ENCODE measurements around the gene BAIAP2.

The BAIAP2 gene

GRCh38 chr17:81085420-81085911, 50.5 kb downstream of the BAIAP2 start:
- DNase-seq (ENCODE audit: low read depth in 2 of 2), result no peak

- DNase-seq (ENCODE audit: low read depth in 2 of 2), result no peak
Observed at GRCh38 chr17:81086789-81087551, 52.0 kb downstream of the BAIAP2 start.

- peak in 1 of 2 donors; percentile 16 for DNase-seq (ENCODE audit: low read depth in 2 of 2)
Observed at GRCh38 chr17:81090361-81091136, 55.6 kb downstream of the BAIAP2 start.

- no peak for DNase-seq (ENCODE audit: low read depth in 2 of 2)
Observed at GRCh38 chr17:81091154-81091553, 56.2 kb downstream of the BAIAP2 start.

GRCh38 chr17:81091774-81092517, 57.0 kb downstream of the BAIAP2 start:
- DNase-seq (ENCODE audit: low read depth in 2 of 2), result no peak

- DNase-seq (ENCODE audit: low read depth in 2 of 2), result no peak
Observed at GRCh38 chr17:81092518-81093095, 57.7 kb downstream of the BAIAP2 start.

- DNase-seq (ENCODE audit: low read depth in 2 of 2), result no peak
Observed at GRCh38 chr17:81093619-81094508, 58.9 kb downstream of the BAIAP2 start.

- DNase-seq (ENCODE audit: low read depth in 2 of 2), result peak; percentile 91 to 92
Observed at GRCh38 chr17:81094509-81095382, 59.8 kb downstream of the BAIAP2 start.

GRCh38 chr17:81095383-81095762, 60.4 kb downstream of the BAIAP2 start:
- peak in 1 of 2 donors; percentile 27 for DNase-seq (ENCODE audit: low read depth in 2 of 2)

- no peak for DNase-seq (ENCODE audit: low read depth in 2 of 2)
Observed at GRCh38 chr17:81096741-81097133, 61.8 kb downstream of the BAIAP2 start.

- peak; percentile 59 to 80 for DNase-seq (ENCODE audit: low read depth in 2 of 2)
Observed at GRCh38 chr17:81097134-81097942, 62.4 kb downstream of the BAIAP2 start.

- no peak for DNase-seq (ENCODE audit: low read depth in 2 of 2)
Observed at GRCh38 chr17:81097943-81098308, 63.0 kb downstream of the BAIAP2 start.

GRCh38 chr17:81099888-81100287, 64.9 kb downstream of the BAIAP2 start:
- DNase-seq (ENCODE audit: low read depth in 2 of 2), result no peak

GRCh38 chr17:81100668-81101067, 65.7 kb downstream of the BAIAP2 start:
- no peak for DNase-seq (ENCODE audit: low read depth in 2 of 2)

- peak; percentile 62 to 78 for DNase-seq (ENCODE audit: low read depth in 2 of 2)
Observed at GRCh38 chr17:81101614-81102306, 66.8 kb downstream of the BAIAP2 start.

- DNase-seq (ENCODE audit: low read depth in 2 of 2), result no peak
Observed at GRCh38 chr17:81102352-81102751, 67.4 kb downstream of the BAIAP2 start.

GRCh38 chr17:81102869-81103268, 67.9 kb downstream of the BAIAP2 start:
- no peak for DNase-seq (ENCODE audit: low read depth in 2 of 2)

- DNase-seq (ENCODE audit: low read depth in 2 of 2), result no peak
Observed at GRCh38 chr17:81103379-81103778, 68.4 kb downstream of the BAIAP2 start.

Data from stimulated activated CD8-positive, alpha-beta memory T cell treated with anti-CD3 and anti-CD28 coated beads, Interleukin-7, amount 100 ng/mL, for 4 hours (primary cell).